GM12874 (cell line): ENCODE data around the gene PARP15.

Source experiments
- CTCF ChIP-seq: IDR thresholded peaks from 2 replicates; pipeline ENCODE4 v1.5.1; 2011; ENCODE audit warnings: low read depth, mild to moderate bottlenecking, control low read depth, low read length, moderate library complexity; ENCODE audit not compliant: insufficient read depth

The PARP15 gene

GRCh38 chr3:122576174-122576940 lies 1.1 kb upstream of the PARP15 start:
- TF ChIP-seq CTCF = no peak

- TF ChIP-seq CTCF = no peak
Measured at GRCh38 chr3:122578069-122578740, 755 bp downstream of the PARP15 start.

- TF ChIP-seq CTCF = no peak
Measured at GRCh38 chr3:122580470-122580869, 3.0 kb downstream of the PARP15 start.

GRCh38 chr3:122581622-122582021 lies 4.2 kb downstream of the PARP15 start:
- TF ChIP-seq CTCF = no peak

DNA sequence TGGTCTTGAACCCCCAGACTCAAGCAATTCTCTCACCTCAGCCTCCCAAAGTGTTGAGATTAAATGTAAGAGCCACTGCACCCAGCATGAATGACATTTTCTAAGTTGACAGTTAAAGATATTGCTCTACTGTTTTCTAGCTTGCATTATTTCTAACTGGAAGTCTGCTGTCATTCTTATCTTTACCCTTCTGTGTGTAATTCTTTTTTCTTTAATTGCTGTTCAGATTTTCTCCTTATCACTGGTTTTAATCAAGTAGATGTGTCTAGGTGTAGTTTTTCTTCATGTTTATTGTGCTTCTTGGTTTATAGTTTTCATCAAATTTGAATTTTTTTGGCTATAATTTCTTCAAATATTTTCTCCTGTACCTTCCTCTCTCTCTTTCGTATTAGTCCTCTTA lies 4.9 kb downstream of the PARP15 start:
- TF ChIP-seq CTCF = no peak

DNA sequence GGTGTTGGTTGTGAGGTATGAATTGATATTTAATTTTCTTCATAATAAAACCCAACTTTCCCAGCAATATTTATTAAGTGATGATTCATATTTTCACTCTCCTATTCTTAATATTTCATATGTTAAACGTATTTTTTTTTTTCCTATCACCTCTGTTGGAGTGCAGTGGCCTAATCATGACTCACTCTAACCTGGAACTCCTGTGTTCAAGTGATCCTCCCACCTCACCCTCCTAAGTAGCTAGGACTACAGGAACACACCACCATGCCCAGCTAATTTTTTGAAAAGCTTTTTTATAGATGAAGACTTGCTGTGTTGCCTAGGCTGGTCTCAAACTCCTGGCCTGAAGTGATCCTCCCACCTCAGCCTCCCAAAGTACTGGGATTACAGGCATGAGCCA lies 8.6 kb downstream of the PARP15 start:
- TF ChIP-seq CTCF = no peak

GRCh38 chr3:122586773-122587485 lies 9.5 kb downstream of the PARP15 start:
- TF ChIP-seq CTCF = no peak
